ENCODE data around the gene CXCL10.

Gene CXCL10

GRCh38 chr4:75992462-75992861, 30.8 kb downstream of the CXCL10 start:
- no peak for DNase-seq

DNA sequence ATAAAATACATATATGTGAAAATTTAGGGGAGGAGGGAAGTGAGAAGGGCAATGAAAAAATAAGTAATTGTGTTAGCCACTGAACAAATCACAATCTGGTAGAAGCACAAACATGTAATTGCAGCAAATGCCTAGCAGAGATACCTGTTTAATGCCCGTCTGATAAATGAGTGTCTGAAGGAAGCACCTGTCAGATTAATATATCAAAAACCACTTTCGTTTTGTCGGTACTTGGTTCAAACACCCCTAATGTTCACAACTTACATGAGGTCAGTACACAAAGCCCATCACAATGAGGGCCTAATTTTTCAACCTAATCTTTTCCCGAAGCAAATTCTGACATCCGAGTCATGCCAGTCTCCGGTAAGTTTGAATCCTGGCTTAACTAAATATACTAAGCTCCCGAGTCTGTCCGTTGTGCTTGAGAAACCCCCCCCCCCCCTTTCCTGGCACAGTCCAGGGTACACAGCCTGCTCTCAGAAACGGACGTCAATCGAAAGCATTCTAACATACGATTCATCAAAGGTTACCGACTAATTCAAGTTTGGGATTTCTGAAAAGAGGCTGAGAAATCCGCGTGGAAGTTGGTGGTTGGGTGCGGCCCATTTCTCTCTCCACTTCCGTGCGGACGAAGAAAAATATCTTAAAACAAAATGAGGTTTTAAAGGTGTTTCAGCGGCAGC, 33.3 kb downstream of the CXCL10 start:
- no peak for DNase-seq

DNA sequence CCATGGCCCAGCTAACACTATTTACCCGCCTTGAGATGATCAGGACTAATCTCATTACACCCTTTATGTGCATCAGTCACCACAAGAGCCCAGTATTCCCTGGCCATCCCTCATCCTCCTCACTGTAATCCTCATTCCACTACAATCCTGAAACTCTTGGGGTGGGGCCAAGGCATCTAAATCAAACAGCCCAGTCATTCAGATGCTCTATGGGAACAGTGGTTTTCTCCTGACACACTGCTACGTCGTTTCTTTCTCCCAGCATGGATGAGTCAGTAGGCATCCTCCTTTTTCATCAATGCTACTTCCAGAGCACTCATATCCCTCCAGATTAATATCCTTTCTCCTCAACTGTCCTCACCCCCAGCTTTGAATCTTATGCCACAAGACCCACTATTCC, 38.2 kb downstream of the CXCL10 start:
- DNase-seq: no peak

DNA sequence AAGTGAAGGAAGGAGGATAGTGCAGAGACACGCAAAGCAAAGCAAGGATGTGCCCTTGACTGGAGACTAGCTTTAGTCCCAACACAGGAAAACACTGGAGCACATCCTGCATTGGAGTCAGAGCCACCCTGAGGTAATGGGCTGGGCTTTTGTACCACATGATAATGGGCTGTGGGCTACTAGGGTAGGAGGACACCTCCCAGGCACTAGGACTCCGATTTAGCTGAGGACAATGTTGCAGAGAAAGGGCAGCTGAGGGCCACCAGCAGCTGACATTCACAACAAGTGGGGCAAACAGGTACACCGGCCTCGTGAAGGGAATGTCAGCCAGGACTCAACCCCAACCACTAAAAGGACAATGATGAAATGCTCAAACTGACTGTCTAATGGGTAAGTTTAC, 42.7 kb downstream of the CXCL10 start:
- DNase-seq: no peak

DNA sequence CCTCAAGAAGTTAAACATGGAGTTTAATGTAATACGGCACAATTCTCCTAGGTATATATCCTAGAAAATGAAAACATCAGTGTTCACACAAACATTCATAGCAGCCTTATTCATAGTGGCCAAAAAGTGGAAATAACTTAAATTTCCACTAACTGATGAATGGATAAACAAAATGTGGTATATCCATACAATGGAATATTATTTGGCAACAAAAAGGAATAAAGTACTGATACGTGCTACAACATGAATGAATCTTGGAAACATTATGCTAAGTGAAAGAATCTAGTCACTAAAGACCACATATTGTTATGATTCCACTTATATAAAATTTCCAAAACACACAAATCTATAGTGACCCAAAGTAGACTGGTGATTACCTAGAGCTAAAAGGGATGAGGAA, 47.1 kb downstream of the CXCL10 start:
- DNase-seq: no peak

DNA sequence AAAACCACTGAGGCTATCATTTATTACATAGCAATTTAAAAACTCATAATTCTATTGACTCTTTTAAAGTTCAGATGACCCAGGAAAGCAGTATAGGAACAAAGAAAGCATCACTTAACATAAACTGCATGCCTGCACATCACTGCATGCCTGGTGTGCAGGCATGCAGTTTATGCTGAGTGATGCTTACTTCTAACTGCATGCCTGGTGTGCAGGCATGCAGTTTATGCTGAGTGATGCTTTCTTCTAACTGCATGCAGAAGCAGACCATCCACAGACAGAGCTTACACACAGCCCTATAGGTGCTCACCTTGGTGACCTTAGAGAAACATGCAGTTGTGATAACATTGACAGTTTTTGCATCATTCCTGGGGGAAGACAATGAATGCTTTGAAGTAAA, 49.5 kb downstream of the CXCL10 start:
- no peak for DNase-seq
